Suprapubic skin (tissue), 4 donors: ENCODE results near the gene SGCE.

Source experiments
- POLR2A ChIP-seq, 2 donors: fragments of 450-650 bp; IDR thresholded peaks; one replicate each; pipeline ENCODE4 v1.6.1; 2017; ENCODE audit warnings: antibody characterized with exemption in 2 of 2, mild to moderate bottlenecking in 2 of 2, moderate library complexity in 2 of 2
- POLR2AphosphoS5 ChIP-seq, 3 donors: sonication (generic); formaldehyde crosslinking; IDR thresholded peaks; one replicate each; pipeline ENCODE4 v1.6.1; 2017; ENCODE audit warnings: antibody characterized with exemption in 3 of 3
- TF ChIP-seq, protein P1 (sequence below), 2 donors: fragments of 200-600 bp in 1 of 2; fragments of 450-650 bp in 1 of 2; sonication (generic) in 1 of 2; IDR thresholded peaks; one replicate each; pipeline ENCODE4 v1.5.1; 2016 to 2019; ENCODE audit warnings: antibody characterized with exemption in 2 of 2, mild to moderate bottlenecking in 1 of 2, moderate library complexity in 1 of 2

GRCh38 chr7:94600267-94600666 lies 55.7 kb downstream of the SGCE start:
- TF ChIP-seq, protein P1, sequence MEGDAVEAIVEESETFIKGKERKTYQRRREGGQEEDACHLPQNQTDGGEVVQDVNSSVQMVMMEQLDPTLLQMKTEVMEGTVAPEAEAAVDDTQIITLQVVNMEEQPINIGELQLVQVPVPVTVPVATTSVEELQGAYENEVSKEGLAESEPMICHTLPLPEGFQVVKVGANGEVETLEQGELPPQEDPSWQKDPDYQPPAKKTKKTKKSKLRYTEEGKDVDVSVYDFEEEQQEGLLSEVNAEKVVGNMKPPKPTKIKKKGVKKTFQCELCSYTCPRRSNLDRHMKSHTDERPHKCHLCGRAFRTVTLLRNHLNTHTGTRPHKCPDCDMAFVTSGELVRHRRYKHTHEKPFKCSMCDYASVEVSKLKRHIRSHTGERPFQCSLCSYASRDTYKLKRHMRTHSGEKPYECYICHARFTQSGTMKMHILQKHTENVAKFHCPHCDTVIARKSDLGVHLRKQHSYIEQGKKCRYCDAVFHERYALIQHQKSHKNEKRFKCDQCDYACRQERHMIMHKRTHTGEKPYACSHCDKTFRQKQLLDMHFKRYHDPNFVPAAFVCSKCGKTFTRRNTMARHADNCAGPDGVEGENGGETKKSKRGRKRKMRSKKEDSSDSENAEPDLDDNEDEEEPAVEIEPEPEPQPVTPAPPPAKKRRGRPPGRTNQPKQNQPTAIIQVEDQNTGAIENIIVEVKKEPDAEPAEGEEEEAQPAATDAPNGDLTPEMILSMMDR (IDR thresholded peaks at IDR 0.05), result no peak
- no peak for TF ChIP-seq POLR2A (IDR thresholded peaks at IDR 0.05)
- no peak for TF ChIP-seq POLR2AphosphoS5 (IDR thresholded peaks at IDR 0.05)
